ENCODE results near the gene ABHD16A.
A peak's percentile ranks its signal among the peaks of the same experiment; 100 is the strongest.

ABHD16A gene

DNA sequence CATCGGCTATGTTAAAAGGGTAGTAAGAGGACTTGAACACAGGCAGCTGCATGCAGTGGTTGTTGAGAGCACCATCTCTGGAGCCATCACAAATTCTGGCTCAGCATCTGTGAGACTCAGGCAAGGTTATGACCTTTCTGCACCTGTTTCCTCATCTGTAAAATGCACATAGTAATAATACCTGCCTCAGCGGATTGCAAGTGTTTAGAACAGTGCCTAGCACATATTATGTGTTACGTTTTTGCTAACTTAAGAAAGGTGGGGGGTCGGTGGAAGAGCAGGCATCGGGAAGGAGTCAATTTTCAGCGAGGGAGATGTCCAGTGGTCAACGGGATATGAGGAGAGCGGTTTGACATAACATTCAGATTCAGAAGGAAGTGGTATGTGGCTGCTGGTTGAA, 25.2 kb downstream of the ABHD16A start:
- TF ChIP-seq, protein P1, sequence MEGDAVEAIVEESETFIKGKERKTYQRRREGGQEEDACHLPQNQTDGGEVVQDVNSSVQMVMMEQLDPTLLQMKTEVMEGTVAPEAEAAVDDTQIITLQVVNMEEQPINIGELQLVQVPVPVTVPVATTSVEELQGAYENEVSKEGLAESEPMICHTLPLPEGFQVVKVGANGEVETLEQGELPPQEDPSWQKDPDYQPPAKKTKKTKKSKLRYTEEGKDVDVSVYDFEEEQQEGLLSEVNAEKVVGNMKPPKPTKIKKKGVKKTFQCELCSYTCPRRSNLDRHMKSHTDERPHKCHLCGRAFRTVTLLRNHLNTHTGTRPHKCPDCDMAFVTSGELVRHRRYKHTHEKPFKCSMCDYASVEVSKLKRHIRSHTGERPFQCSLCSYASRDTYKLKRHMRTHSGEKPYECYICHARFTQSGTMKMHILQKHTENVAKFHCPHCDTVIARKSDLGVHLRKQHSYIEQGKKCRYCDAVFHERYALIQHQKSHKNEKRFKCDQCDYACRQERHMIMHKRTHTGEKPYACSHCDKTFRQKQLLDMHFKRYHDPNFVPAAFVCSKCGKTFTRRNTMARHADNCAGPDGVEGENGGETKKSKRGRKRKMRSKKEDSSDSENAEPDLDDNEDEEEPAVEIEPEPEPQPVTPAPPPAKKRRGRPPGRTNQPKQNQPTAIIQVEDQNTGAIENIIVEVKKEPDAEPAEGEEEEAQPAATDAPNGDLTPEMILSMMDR (IDR thresholded peaks at IDR 0.05; ENCODE audit: insufficient read depth, low read depth, low read length, missing control alignments), result no peak
- DNase-seq (ENCODE audit: low read depth), result no peak
- H3K4me3 ChIP-seq (ENCODE audit: low read length), result no peak overlapping the region

DNA sequence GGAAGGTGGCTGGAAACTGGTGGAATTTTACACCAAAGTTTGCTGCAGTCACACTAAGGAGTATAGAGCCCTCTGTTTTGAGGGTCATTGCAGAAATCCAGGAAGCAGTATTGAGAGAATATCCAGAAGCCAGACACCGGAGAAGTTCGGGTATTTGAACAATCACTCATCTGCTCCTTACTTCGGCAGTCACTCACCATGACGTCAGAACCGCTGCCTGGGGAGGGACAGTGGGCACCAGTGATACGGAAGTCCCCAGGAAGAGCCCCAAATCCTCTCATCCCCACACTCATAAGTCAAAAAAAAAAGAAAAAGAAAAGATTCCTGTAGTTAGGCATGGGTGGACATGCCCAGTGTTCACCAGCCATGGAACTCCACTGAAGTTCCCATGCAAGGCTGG, 26.2 kb downstream of the ABHD16A start:
- TF ChIP-seq, protein P1 (IDR thresholded peaks at IDR 0.05; ENCODE audit: insufficient read depth, low read depth, low read length, missing control alignments), result no peak
- H3K4me3 ChIP-seq (ENCODE audit: low read length), result no peak overlapping the region
- peak; percentile 38 for DNase-seq (ENCODE audit: low read depth)

DNA sequence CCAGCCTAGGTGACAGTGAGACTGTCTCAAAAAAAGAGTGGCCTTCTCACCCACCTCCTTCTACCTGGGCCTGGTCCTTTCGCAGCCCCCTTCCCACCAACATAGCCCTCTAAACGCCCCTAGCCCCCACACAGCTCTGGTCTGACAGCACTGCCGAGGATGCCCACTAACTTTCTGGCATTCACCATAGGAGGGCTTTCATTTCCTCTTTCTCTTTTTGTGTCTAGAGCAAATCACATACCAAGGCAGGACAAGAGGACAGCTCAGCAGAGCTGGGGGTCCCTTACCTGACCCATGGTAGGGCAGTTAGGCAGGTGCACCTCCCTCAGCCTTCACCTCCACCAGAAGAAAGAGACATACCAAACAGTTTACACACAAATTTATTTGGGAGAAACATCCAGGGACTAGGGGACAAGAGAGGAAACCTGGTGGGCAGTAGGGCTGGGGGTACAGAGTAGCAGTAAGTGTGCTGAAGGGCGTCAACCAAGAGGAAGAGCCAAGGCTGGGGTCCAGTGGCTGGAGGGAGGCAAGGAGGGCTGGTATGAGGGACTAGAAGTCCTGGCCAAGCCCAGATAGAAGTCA, 26.7 kb downstream of the ABHD16A start:
- TF ChIP-seq, protein P1 (IDR thresholded peaks at IDR 0.05; ENCODE audit: insufficient read depth, low read depth, low read length, missing control alignments), result no peak

DNA sequence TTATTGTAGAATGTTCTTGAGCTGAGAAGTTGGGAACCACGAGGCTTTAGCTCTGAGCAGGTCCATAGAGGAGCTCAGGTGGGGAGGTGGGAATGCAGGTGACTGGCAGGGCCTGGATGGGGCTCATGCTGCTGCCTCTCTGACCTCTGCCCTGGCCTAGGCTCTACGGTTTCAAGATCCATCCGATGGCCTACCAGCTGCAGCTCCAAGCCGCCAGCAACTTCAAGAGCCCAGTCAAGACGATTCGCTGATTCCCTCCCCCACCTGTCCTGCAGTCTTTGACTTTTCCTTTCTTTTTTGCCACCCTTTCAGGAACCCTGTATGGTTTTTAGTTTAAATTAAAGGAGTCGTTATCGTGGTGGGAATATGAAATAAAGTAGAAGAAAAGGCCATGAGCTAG, 33.4 kb downstream of the ABHD16A start, which contains the start of gene LY6G5B:
TSS of gene LY6G5B (plus strand) at position 301 of the 400 bp plus-strand sequence. CDS start 975 bp downstream, outside the sequence.
- TF ChIP-seq, protein P1 (IDR thresholded peaks at IDR 0.05; ENCODE audit: insufficient read depth, low read depth, low read length, missing control alignments), result no peak
- H3K4me3 ChIP-seq (ENCODE audit: low read length), result no peak within 1 kb of the TSS
- DNase-seq (ENCODE audit: low read depth), result no peak

More for the DNA sequence above, 26.7 kb downstream of the ABHD16A start:
- H3K4me3 ChIP-seq (ENCODE audit: low read length), result no peak overlapping the region
- no peak for DNase-seq (ENCODE audit: low read depth)

DNA sequence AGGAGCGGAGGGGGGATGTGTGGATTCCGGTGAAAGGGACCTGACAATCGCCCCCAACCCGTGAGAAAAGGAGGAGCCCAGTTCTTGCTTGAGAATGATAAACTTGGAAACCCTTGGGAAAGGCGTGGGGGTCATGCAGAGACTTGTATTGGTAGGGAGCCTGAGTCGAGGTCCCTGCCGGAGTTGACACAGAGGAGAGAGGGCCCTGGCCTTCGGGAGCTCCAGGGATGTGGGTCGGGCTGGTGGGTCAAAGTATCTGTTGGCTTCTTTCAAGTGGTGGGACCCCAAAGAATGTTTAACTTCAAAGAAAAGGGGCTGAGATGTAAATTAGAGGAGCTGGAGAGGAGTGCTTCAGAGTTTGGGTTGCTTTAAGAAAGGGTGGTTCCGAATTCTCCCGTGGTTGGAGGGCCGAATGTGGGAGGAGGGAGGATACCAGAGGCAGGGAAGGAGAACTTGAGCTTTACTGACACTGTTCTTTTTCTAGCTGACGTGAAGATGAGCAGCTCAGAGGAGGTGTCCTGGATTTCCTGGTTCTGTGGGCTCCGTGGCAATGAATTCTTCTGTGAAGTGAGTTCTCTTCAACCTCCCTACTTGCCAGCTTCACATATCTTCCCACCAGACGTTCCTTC, 36.7 kb downstream of the ABHD16A start:
- peak overlapping the region; percentile 66 for H3K4me3 ChIP-seq (ENCODE audit: low read length)
- TF ChIP-seq, protein P1 (IDR thresholded peaks at IDR 0.05; ENCODE audit: insufficient read depth, low read depth, low read length, missing control alignments), result no peak
- peak; percentile 31 for DNase-seq (ENCODE audit: low read depth)

DNA sequence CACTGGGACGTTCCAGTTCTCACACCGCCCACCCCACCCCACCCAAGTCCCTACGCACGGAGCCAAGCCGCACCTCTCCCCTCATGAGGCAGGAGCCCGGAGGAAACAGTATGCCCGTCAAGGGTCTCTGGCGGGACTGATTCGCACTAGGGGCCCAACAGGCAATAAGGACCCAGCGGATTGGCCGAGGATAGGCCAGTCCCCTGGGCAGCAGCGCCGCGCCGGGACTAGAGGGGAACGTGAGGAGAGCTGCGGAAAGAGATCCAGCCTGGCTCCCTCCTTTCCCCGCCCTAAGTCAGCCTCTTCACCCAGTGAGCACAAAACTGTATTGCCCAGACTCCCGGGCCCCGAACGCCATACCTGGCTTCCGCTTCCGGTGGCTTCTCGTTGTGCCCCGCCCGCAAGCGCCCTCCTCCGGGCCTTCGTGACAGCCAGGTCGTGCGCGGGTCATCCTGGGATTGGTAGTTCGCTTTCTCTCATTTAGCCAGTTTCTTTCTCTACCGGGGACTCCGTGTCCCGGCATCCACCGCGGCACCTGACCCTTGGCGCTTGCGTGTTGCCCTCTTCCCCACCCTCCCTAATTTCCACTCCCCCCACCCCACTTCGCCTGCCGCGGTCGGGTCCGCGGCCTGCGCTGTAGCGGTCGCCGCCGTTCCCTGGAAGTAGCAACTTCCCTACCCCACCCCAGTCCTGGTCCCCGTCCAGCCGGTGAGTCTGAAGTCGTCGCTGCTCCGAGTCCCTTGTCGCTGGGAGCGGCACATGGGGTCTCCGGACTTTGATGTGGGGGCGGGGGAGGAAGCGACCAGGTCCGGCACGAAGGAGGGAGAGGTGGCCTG, 37.4 kb downstream of the ABHD16A start, which contains the start of gene CSNK2B:
TSS of gene CSNK2B (plus strand) at position 580 of the 836 bp plus-strand sequence. CDS start 752 bp downstream, outside the sequence.
- peak within 1 kb of the TSS; percentile 66 for H3K4me3 ChIP-seq (ENCODE audit: low read length)
- TF ChIP-seq, protein P1 (IDR thresholded peaks at IDR 0.05; ENCODE audit: insufficient read depth, low read depth, low read length, missing control alignments), result peak; percentile 7
- DNase-seq (ENCODE audit: low read depth), result peak; percentile 99

Measured in epithelial cell of esophagus (primary cell).